ENCODE data around the gene DDT.
"Not testable (repeated sequence)": the region's sequence is repeated elsewhere in the genome, so short reads cannot be mapped to it uniquely, and the experiment has no call there.

DDT gene

DNA sequence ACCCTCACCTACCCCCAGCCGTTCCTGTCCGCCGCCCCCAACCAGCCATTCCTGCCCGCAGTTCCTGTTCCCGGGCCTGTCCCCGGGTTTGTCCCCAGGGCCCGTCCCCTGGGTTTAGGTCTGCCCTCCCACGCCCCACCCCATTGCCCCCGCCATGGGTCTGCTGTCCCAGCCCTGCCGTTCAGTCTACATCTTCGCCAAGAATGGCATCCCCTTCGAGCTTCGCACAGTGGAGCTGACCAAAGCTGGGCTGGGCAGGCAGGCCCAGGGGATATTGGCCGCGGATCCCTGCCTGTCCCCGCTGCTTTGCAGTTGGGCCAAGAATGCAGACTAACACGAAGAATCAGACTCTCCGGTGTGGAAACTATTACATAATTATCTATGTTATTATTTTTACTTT, 24.5 kb downstream of the DDT start:
- DNase-seq: not testable (repeated sequence)

DNA sequence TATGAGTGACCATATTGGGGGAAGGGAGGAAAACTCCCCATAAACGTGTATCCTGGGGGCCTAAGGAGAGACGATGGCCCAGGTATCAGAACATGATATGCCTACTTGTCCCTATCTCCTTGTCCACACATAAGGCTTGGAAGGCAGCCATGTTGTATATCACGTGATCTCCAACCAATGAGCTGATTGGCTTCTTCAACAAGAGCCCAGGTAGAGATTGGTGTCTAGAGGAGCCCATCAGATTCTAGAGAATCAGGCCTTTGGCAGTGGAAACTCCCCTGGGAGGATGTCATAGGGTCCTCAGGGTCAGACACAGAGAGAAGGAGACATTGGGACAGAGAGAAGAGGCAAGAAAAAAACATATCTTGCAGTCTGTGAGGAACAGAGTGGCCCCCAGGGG, 26.9 kb downstream of the DDT start:
- not testable (repeated sequence) for DNase-seq

DNA sequence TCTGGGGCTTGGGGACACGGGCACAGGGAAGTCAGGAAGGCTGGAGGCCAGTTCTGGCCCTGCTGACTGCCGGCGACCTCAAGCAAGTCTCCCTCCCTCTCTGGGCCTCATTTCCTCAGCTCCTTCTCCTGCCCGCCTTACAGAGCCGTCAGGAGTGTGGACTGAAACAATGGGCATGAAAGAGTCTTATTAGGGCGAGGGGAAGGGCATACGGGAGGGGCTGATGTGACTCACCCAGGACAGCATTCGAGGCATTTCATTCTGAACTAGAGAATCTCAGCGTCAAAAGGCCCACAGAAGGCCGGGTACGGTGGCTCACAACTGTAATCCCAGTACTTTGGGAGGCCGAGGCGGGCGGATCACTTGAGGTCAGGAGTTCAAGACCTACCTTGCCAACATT, 34.1 kb downstream of the DDT start:
- DNase-seq: not testable (repeated sequence)

DNA sequence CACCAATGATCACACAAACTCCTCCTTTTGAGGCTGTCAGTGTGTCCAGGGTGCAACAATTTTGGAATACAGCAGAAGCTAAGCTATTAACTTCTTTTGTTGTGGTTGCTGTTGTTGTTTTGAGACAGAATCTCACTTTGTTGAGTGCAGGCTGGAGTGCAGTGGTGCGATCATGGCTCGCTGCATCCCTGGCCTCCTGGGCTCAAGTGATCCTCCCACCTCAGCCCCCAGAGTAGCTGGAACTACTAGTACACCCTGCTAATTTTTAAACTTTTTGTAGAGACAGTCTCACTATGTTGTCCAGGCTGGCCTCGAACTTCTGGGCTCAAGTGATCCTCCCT, 35.3 kb downstream of the DDT start:
- DNase-seq: no peak

DNA sequence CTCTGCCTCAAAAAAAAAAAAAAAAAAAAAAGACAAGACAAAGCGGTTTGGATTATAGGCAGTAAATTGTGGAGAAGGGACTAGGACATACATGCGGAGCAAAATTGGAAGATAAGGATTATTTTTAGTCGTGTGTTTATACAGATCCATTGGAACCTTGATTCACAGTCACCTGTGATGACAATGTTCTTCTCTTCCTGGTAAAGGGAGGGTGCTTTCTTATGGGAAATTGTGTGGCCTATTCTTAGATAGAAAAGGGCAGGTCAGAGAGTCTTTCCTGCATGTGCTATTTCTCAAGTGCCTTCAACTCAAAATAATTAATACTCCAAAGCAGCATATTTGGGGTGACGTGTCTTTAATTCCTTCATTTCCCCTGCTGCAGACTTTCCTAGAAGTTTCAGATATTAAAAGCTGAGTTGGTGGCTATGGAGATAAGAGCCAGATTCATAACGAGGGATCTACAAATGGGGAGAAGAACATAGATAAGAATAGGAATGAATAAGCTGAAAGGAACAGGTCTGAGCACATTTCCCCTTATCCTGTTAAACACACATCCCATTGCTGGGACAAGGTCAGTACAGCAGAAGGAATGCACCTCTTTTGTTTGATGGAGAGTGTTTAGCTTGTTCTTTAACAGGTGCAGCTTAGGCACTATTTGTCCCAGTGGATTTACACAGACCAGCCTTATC, 35.8 kb downstream of the DDT start:
- DNase-seq: no peak

DNA sequence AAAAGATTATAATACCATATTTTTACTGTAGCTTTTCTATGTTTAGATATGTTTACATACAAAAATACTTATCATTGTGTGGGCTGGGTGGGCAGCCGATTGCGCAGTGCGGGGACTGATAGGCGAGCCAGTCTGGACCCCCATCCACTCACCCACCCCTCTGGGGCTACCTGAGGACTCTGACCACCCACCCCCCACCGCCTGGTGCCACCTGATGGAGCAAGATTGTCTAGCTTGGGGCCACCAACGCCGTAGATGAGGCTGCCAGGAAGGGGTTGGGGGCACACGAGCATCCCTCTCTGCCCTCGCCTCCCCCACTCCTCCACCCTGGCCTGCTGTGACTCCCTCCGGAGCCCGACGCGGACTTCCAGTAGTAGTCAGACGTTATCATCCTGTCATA, 47.7 kb downstream of the DDT start:
- DNase-seq: no peak

DNA sequence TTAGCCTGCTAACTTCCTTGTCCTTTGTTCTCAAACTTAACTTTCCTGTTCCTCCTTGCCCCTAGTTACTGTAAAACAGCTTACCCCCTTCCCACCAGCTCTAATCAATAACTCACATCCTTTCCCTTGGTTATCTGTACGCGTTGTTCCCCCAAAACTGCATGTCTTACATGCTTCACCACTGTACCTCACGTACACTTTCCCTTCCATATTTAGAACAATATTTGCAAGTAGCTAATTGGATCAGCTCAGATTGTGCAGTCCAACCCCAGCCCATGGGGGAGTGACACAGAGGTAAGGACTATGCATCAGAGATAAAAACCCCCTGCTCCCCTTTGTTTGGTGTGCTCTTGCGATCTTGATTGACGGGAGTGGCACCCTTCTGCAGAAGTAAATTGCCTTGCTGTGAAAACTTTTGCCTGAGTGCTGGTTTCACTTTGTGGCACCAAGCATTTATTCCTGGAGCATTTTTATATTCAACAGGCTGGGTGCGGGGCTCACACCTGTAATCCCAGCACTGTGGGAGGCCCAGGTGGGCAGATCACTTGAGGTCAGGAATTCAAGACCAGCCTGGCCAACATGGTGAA, 49.1 kb downstream of the DDT start:
- no peak for DNase-seq

DNA sequence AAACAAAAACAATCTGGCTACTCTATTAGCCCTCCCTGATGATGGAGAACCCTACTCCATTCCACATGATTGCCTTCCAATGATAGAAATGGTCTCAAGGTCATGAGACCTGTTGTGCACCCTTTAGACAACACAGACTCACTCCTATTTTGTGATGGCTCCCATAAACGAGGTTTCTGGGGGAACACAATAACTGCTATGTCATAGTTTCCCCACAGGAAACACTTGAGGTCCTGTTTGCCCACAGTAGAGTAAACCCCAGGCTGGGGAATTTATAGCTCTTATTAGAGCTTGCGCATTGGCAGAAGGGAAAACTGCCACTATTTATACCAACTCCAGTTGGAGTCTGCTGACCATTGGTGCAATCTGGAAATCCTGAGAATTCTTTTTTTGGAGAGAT, 51.3 kb downstream of the DDT start:
- DNase-seq: no peak

DNA sequence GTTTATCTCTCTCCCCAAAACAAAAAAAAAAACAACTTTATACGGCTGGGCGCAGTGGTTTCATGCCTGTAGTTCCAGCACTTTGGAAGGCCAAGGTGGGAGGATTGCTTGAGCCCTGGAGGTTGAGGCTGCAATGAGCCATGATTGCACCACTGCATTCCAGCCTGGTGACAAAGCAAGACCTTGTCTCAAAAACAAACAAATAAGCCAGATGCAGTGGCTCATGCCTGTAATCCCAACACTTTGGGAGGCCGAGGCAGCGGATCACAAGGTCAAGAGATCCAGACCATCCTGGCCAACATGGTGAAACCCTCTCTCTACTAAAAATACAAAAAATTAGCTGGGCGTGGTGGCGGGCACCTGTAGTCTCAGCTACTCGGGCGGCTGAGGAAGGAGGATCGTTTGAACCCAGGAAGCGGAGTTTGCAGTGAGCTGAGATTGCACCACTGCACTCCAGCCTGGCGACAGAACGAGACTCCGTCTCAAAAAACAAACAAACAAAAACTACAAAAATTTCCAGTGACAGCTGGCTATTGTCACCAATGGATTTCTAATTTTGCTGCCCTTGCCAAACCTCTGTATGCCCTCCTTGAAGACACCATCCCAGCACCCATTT, 52.5 kb downstream of the DDT start:
- not testable (repeated sequence) for DNase-seq

Data from NCI-H146 (cell line).